ENCODE data around the gene PHF5A. TPM values are rescaled to one million over a fixed set of nuclear protein-coding genes. Genes with fewer than 3 reads are reported as not detected.
"Not testable (repeated sequence)": the region's sequence is repeated elsewhere in the genome, so short reads cannot be mapped to it uniquely, and the experiment has no call there.

Gene PHF5A
- total and polyA plus RNA-seq, 2 donors (not counting 3 experiments of a cell fraction or from before 2014, with no cell fraction given), result 61.1 to 63.7 TPM

DNA sequence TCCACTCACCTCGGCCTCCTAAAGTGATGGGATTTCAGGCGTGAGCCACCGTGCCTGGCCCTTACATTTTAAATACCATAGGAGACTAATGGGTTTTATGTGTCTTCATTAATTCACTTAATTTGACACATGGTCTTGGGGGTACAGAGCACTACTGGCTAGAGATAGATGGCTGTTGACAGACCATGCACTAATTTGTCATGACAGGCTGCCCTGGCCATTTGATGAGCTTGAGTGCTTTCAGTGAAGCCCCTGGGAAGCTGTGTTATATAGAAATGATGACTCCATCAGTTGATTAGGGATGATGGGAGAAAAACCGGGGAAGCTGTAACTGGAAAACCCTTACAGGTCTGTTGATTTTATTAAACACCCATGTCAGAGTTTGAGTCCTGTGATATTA is 6.6 kb downstream of the PHF5A start:
- dilution Hi-C loops (cut with MboI; ENCODE audit: extremely low pct_ligation_motif_present, low sequenced_read_pairs), result no loop called here
- Histone ChIP-seq H3K4me3 (replicated peaks in 1 of 3; ENCODE audit: insufficient read depth in 1 of 3, low read depth in 1 of 3, low read length in 3 of 3) (no peak overlapping the region), H3K36me3 (ENCODE audit: control insufficient read depth in 2 of 2, extremely low read depth in 1 of 2, insufficient read depth in 2 of 2, low read length in 2 of 2) (peaks cover 22 to 39% of the 10 kb centered on the region in 2 experiments), H2AFZ (ENCODE audit: low read depth, low read length) (no peak overlapping the region), H3K4me2 (ENCODE audit: insufficient read depth, low read length) (no peak overlapping the region), H3K9ac (replicated peaks; ENCODE audit: extremely low read depth, insufficient read depth, low read length) (no peak overlapping the region), H3K27ac (ENCODE audit: insufficient read depth, low read depth, low read length) (no peak overlapping the region), H3K4me1 (ENCODE audit: control insufficient read depth, extremely low read depth, insufficient read depth, low read length) (no peaks in the 10 kb centered on the region), H3K79me2 (ENCODE audit: control insufficient read depth, insufficient read depth, low read length) (peaks cover 18% of the 10 kb centered on the region), H3K9me3 (replicated peaks; ENCODE audit: control insufficient read depth, insufficient read depth, low read length) (no peaks in the 10 kb centered on the region), H3K9me1 (replicated peaks; ENCODE audit: control insufficient read depth, extremely low read depth, insufficient read depth, low read length) (no peaks in the 10 kb centered on the region), H3K27me3 (ENCODE audit: control insufficient read depth in 2 of 2, insufficient read depth in 2 of 2, low read length in 2 of 2) (no peaks in the 10 kb centered on the region), H4K20me1 (replicated peaks; ENCODE audit: control insufficient read depth, extremely low read depth, insufficient read depth, low read length) (no peaks in the 10 kb centered on the region)
- intact Hi-C loops (cut with micrococcal nuclease), result no loop called here
- TF ChIP-seq MAX (IDR thresholded peaks at IDR 0.05; ENCODE audit: insufficient read depth, insufficient read length) (no peak), EZH2 (IDR thresholded peaks at IDR 0.05; ENCODE audit: borderline replicate concordance, low read depth, low read length, severe bottlenecking) (no peak), FOS (IDR thresholded peaks at IDR 0.05; ENCODE audit: borderline replicate concordance, insufficient read depth, low read length) (no peak), POLR2A (IDR thresholded peaks at IDR 0.05; ENCODE audit: low read depth, low read length) (no peak), GATA2 (IDR thresholded peaks at IDR 0.05; ENCODE audit: insufficient read depth, insufficient read length, low read depth, low read length) (no peak), MYC (IDR thresholded peaks at IDR 0.05; ENCODE audit: low read depth, low read length) (no peak), CTCF (IDR thresholded peaks at IDR 0.05; ENCODE audit: extremely low read depth in 1 of 2, insufficient read depth in 1 of 2, low read depth in 1 of 2, low read length in 2 of 2) (no peak), POLR2AphosphoS5 (IDR thresholded peaks at IDR 0.05; ENCODE audit: insufficient read depth, low read depth, low read length) (no peak), JUN (IDR thresholded peaks at IDR 0.05; ENCODE audit: borderline replicate concordance, insufficient read depth, insufficient read length, low read depth) (no peak)
- CTCF ChIA-PET, result interaction anchor here (2.6 kb wide), 1 partner anchor 58 kb away, joined by 8 read pairs; no protein-coding TSS in a partner anchor
- FAIRE-seq, result no peak
- DNase-seq (ENCODE audit: low read depth, low spot score), result no peak
- POLR2A ChIA-PET, result interaction anchor here (0.8 kb wide), 1 partner anchor 22 kb away, joined by 3 read pairs; no protein-coding TSS in a partner anchor
- no TSS peak for BruUV-seq (replicated peaks)

- H3K4me3 ChIP-seq (replicated peaks in 1 of 3; ENCODE audit: insufficient read depth in 1 of 3, low read depth in 1 of 3, low read length in 3 of 3); H3K27me3 ChIP-seq (ENCODE audit: control insufficient read depth in 2 of 2, insufficient read depth in 2 of 2, low read length in 2 of 2); FAIRE-seq; H3K27ac ChIP-seq (ENCODE audit: insufficient read depth, low read depth, low read length); H2AFZ ChIP-seq (ENCODE audit: low read depth, low read length); H3K79me2 ChIP-seq (ENCODE audit: control insufficient read depth, insufficient read depth, low read length); dilution Hi-C loops (cut with MboI; ENCODE audit: extremely low pct_ligation_motif_present, low sequenced_read_pairs); H4K20me1 ChIP-seq (replicated peaks; ENCODE audit: control insufficient read depth, extremely low read depth, insufficient read depth, low read length); BruUV-seq (replicated peaks); H3K4me1 ChIP-seq (ENCODE audit: control insufficient read depth, extremely low read depth, insufficient read depth, low read length); intact Hi-C loops (cut with micrococcal nuclease); DNase-seq (ENCODE audit: low read depth, low spot score); H3K9me1 ChIP-seq (replicated peaks; ENCODE audit: control insufficient read depth, extremely low read depth, insufficient read depth, low read length); H3K9me3 ChIP-seq (replicated peaks; ENCODE audit: control insufficient read depth, insufficient read depth, low read length); H3K4me2 ChIP-seq (ENCODE audit: insufficient read depth, low read length); H3K9ac ChIP-seq (replicated peaks; ENCODE audit: extremely low read depth, insufficient read depth, low read length): not testable (repeated sequence)
- POLR2A ChIA-PET, result interaction anchor here (0.6 kb wide), 1 partner anchor 17 kb away, joined by 4 read pairs; no protein-coding TSS in a partner anchor
- H3K36me3 ChIP-seq (ENCODE audit: control insufficient read depth in 2 of 2, extremely low read depth in 1 of 2, insufficient read depth in 2 of 2, low read length in 2 of 2), result peaks cover 22 to 26% of the 10 kb centered on the region in 2 experiments
- CTCF ChIA-PET, result interaction anchor here (0.6 to 1.6 kb wide), 2 partner anchors 8 to 82 kb away, joined by 3 to 4 read pairs; partner anchors contain the start of genes ACO2 and PHF5A
Observed at GRCh38 chr22:41460071-41460470, 8.4 kb downstream of the PHF5A start.

Data from endothelial cell of umbilical vein (primary cell).